ENCODE results near the gene KNDC1.

KNDC1 gene

DNA sequence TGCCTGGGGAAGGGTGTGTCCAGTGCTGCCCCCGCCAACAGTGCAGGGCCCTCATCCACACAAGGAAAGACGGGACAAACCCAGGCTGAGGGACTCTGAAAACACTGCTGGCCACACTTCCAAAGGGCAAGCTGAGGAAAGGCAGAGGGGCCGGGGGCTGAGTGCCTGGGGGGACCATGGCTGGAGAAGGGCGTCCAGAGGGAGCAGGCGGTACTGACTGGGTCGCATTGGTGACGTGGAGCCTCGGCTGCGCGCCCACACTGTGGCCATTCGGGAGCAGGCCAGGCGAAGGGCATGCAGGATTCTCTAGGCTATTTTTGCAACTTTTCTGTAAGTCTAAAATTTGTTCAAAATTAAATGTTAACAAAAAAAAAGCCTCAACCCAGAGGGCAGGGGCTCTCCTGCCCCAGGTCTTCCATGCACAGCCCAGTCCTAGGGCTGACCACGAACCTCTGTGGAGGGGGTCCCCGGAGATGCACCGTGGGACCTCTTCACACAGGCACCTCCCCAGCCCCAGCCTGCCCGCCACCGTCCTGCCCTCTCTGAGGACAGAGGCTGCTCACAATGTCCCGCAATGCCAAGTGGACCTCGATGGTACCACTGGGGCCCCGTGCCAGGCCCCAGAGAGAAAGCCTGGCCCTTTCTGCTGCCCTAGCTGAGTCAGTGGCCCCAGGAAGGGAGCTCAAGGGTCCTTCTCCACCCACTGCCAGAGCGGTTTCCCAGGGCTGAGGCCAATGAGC lies 106.2 kb downstream of the KNDC1 start:
- no peak for DNase-seq

DNA sequence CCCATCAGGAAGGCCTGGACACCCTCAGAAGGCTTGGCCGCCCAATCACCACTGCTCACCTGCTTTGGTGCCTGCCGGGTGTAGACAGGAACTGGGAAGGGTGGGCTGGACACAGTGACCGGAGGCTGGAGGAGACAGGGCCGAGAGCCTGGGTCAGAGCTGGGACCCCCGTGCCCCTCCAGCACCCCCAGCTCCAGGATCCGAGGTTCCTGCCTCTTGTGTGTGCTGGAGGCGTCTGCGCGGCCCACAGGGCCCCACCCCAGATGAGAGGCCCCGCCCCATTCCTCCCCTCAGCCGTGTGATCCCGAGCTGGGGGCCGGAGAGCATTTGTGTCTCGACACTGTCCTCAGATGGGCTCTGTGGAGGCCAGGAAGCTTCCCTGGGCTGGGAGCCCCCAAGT lies 107.3 kb downstream of the KNDC1 start:
- DNase-seq = no peak

DNA sequence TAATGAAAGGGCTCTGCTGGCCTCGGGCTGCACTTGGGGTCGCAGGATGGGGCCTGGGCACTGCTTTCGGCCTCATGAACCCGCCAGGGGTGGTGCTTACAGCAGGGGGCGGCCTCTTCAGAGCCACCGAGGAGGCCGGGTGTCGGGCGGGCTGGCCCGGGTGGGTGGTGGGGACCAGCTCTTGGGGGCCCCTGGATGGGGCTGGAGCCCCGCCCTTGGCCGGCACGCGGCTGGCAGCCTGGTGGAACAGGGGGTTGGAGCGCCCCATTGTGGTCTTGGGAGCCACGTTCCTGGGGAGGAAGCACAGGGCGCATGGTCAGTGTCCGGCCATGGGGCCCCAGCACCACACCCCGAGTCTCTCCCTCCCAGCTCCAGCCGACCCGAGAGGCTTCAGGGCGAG lies 107.8 kb downstream of the KNDC1 start:
- DNase-seq = no peak

DNA sequence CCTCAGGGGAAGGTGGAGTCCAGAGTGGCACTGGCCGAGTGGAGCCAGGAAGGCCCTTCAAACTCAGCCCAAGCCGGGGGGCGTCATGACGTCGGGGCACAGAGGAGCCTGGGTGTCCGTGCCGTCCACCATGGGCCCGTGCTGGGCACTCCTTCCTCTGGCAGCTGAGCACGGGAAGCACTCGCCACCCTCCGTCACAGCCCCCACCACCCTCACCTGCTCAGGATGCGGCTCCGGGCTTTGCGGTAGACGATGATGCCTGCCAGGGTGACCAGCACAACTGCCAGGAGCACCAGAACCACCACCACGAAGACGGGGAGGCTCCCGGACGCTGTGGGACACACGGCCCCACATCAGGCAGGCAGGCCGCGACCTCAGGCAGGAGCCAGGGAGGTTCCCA lies 108.5 kb downstream of the KNDC1 start:
- DNase-seq = no peak

DNA sequence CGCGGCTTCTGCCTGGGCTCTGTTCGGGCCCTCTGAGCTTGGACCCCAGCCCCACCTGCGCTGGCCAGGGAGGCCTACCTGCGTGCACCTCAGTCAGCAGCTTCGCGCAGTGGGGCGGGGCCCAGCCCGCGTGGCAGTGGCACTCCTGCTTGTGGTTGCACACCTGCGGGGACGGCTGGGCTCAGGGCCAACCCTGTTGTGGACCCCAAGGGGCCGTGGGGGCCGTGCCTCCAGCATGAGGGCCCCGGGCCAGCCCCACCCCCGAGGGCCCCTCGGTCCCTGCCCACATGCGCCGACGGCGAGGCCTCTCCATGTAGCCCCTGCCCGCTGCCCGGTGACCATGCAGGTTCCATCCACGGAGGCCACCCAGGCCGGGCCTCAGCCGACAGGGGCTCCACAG lies 109.3 kb downstream of the KNDC1 start:
- no peak for DNase-seq

DNA sequence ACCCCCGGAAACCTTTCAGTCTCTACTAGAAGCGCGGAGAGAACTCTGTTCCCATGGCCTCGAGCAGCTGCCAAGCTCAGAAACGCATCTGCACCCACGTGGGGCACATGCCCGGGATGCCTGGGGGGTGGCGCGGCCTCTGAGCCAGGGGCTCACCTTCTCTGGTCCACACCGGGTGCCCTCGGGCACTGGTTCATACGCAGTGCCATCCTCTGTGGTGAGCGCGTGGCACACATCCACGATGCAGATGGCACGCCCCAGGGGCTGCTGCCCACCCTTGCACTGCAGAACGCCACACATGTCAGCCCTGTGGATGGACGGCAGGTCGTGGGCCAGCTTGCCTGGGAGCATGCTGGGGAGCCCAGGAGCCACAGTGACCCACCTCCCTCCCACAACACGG lies 110.2 kb downstream of the KNDC1 start:
- DNase-seq = no peak

DNA sequence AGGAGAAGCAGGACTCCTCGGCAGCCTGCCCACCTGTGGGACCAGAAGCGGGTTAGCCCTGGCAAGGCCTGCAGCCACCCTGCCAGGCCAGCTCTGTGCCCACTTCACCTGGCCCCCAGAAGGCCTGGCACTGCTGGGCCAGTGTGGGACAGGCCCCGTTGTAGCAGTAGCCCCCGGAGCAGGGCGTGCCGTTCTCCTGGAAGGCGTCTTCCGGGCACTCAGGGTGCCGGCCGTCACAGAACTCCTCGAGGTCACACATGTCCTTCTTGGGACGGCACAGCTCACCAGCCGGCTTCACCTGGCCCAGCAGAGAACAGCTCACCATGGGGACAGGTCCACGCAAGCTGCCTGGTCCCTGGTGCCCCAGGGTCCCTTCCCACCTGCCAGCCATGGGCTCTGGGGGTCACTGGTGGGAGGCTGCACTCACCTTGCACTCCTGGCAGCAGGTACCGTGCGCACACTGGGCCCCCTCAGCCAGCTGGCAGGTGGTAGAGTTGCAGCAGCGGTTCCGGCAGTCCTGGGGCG lies 110.8 kb downstream of the KNDC1 start:
- DNase-seq = no peak

DNA sequence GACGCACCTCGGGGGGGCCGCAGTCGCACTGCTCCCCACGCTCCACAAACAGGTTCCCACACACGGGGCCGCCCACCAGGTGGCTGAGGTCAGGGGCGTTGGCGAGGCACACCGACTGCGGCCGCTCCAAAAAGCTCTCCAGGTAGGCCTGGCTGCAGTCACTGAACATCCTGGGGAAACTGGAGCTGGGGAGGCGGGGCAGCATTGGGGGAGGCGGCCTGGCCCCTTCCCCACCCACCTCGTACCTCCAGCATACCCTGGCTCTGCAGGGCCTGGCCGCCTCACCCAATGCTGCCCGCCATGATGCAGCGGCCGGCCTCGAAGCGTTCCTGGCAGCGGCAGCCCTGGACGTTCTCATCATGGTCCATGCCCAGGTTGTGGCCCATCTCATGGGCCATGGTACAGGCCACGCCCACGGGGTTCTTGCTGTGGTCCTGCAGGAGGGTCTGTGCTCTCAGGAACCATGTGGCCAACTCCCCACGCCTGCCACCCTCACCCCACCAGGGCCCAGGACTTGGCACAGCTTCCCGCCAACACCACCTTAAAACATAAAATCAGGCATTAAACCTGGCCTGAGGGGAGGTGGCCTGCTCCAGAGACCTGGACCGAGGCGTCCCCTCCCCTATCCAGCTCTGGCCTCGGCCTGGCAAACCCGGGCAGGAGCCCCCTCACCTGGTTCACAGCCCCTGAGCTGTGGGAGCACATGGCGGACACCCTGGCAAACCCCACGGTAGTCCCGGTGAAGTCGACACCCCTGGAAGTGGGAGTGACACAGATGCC lies 111.7 kb downstream of the KNDC1 start:
- DNase-seq = no peak

DNA sequence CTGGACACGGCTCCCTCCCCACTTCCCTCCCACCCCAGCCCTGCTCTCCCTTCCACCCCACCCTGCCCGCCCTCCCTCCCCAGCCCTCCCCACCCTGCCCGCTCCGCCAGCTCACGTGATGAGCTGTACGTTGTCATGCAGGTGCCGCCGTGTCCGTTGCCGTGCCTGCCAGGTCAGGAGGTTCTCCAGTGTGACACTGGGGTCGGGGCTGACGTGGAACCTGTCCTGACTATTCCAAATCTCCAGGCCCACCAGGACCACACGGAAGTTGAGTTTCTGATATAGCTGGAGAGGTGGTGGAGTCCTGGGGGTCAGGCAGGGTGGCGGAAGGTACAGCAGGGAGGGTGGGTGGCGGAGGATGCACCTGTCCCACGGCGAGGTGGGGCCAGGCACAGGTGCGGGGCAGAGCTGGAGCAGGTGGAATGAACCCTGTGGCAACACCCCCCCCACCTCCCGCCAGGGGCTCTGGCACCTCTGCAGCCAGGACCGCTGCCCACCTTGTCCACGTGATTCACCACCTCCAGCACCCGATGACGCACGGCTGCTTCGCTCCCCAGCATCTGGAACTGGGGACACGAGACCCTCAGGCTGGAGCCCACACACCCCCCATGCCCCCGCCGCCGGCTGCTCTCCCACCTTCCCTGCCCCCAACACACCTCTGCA lies 112.4 kb downstream of the KNDC1 start:
- no peak for DNase-seq

DNA sequence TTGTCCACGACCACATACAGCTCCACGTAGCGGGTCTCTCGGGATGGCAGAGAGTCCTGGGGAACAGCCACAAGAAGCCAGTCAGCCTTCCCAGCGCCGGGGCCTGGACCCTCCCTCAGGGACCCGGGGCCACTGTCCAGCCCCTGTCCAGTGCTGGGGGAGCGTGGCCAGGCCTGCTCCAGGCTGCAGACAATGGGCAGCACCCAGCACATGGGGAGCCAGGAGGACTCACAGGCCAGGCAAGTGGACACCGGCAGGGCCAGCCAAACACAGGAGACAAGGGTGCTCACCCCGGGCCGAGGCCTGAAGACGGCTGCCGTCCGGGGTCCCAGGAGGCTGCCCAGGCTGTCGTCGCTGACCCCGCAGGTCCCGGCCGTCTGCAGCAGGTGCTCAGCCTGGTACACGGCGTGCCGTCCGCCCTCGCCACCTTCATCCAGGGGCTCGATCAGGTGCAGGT lies 113.0 kb downstream of the KNDC1 start:
- DNase-seq = no peak

DNA sequence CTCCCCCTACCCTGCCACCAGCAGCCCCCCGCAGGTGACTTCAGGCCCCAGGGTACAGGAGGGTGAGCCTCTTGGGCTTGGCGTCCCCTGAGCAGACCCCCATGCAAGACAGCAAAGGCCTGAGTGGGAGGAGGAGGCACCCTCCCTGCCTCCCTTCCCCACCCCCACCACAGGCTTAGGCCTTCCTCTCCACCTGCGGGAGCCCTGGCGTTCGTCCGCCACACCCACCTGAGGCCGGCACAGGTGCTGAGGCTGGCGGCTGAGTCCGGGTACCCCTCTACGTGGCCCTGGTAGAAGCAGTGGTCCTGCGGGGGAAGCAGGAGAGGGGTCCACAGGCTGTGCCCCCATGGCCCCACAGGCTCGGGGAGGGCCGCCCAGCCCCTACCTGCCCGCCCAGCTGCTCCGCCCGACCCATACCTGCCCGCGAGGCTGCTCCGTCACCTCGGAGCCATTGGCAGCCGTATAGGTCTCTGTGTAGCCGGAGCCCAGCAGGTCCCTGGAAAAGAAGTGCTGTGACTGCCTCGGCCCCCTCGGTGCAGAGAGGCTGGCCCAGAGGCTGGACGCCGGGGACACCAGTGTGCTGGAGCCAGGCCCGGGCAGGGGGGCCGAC lies 113.6 kb downstream of the KNDC1 start:
- no peak for DNase-seq

DNA sequence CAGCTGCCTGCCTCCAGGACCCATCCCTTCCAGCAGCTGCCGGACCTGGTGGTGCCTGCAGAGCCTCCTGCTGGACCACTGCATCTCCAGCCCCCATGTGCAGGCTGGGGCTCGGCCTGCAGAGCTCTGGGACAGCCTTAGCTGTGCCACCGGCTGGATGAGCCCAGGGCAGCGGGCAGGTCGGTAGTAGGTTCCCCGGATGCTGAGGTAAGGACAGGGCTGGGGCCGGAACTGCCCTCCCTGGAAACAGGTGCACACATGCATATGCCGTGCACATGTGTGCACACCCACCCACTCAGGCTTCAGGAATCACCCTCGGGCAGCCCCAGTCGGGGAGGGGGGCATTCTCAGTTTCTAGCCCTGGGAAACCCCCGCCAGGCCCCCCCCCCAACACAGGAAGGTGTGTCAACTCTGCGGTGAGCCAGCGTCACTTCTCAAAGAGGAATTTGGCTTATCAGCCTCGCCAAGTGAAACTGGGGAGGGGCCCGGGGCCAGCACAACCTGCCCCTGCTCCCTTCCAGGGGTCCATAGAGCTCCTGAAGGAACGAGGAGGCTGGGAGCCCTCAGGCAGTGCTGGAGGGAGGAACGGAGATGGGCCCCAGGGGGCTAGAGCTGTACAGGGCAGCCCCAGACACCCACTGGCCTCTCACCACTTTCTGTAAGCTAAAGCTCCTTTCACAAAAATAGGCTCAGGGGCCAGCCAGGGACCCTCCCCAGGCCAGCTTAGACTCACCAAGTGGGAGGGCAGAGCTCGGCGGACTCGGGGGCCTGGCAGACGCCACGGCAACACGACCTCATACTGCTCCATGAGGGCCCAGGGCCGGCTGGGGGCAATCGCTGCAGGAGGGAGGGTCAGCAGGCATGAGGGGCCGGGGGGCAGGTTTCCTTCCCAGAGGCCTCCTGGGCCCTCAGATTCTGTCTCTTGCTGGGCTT lies 115.0 kb downstream of the KNDC1 start:
- DNase-seq = no peak

DNA sequence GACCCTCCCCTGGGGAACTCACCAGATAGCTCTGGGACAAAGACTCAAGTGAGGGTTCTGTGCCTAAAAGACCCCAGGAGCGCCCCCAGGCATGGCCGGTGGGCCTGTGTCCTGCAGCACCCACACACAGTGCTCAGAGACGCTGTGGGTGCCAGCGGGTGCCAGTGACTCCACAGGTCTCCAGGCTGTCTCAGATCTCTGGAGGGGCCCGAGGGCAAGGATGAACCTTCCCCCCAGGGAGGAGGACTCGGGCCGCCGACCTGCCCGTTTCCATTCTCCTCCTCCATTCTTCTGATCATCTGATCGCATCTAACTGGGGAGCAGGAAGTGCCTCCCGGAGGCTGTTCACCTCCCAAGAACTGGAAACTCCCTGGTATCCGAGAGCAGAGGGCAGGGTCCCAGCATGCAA lies 115.7 kb downstream of the KNDC1 start:
- DNase-seq = no peak

Measured in NCI-H69 (cell line).